SK-N-SH treated with all-trans-retinoic acid at 6 μM for 48 hours (cell line): ENCODE results near the gene ADORA1.

Experiments used
- ARNTL ChIP-seq: fragments of 450-650 bp; formaldehyde crosslinking; IDR thresholded peaks from 2 replicates; pipeline ENCODE4 v1.5.0; 2020; ENCODE audit warnings: low read depth, mild to moderate bottlenecking, moderate library complexity, borderline replicate concordance
- BACH2 ChIP-seq: fragments of 250-450 bp; sonication (Bioruptor Pico); IDR thresholded peaks from 2 replicates; pipeline ENCODE4 v1.9.0; 2021; ENCODE audit warnings: mild to moderate bottlenecking, borderline replicate concordance
- CSRNP3 ChIP-seq: fragments of 250-450 bp; sonication (Bioruptor Pico); IDR thresholded peaks from 2 replicates; pipeline ENCODE4 v1.5.1; 2021; ENCODE audit warnings: mild to moderate bottlenecking, moderate library complexity
- ESRRG ChIP-seq: fragments of 250-450 bp; sonication (Bioruptor Pico); IDR thresholded peaks from 2 replicates; pipeline ENCODE4 v1.6.1; 2021; ENCODE audit warnings: mild to moderate bottlenecking
- GLIS3 ChIP-seq: fragments of 250-450 bp; sonication (Bioruptor Pico); IDR thresholded peaks from 2 replicates; pipeline ENCODE4 v1.5.0; 2020; ENCODE audit warnings: mild to moderate bottlenecking, moderate library complexity
- ISL1 ChIP-seq: fragments of 250-450 bp; sonication (Bioruptor Pico); IDR thresholded peaks from 2 replicates; pipeline ENCODE4 v2.1.2; 2022; ENCODE audit warnings: mild to moderate bottlenecking, moderate library complexity
- OSR1 ChIP-seq: fragments of 250-450 bp; sonication (Bioruptor Pico); IDR thresholded peaks from 2 replicates; pipeline ENCODE4 v1.8.0; 2022; ENCODE audit warnings: moderate library complexity, mild to moderate bottlenecking, inconsistent platforms
- RARB ChIP-seq: fragments of 250-450 bp; sonication (Bioruptor Pico); IDR thresholded peaks from 2 replicates; pipeline ENCODE4 v1.8.0; 2021; ENCODE audit warnings: mild to moderate bottlenecking, moderate library complexity
- TCF4 ChIP-seq: fragments of 250-450 bp; sonication (Bioruptor Pico); IDR thresholded peaks from 2 replicates; pipeline ENCODE4 v1.8.0; 2021; ENCODE audit warnings: mild to moderate bottlenecking, moderate library complexity, borderline replicate concordance
- ZC3H10 ChIP-seq: fragments of 250-450 bp; sonication (Bioruptor Pico); IDR thresholded peaks from 2 replicates; pipeline ENCODE4 v1.5.1; 2021; ENCODE audit warnings: mild to moderate bottlenecking, moderate library complexity
- ZFP3 ChIP-seq: fragments of 250-450 bp; sonication (Bioruptor Pico); IDR thresholded peaks from 2 replicates; pipeline ENCODE4 v1.5.0; 2020; ENCODE audit warnings: mild to moderate bottlenecking, moderate library complexity
- TF ChIP-seq, protein P1 (sequence below): fragments of 250-450 bp; sonication (Bioruptor Pico); IDR thresholded peaks from 2 replicates; pipeline ENCODE4 v1.8.0; 2020; ENCODE audit warnings: mild to moderate bottlenecking, moderate library complexity, borderline replicate concordance

DNA sequence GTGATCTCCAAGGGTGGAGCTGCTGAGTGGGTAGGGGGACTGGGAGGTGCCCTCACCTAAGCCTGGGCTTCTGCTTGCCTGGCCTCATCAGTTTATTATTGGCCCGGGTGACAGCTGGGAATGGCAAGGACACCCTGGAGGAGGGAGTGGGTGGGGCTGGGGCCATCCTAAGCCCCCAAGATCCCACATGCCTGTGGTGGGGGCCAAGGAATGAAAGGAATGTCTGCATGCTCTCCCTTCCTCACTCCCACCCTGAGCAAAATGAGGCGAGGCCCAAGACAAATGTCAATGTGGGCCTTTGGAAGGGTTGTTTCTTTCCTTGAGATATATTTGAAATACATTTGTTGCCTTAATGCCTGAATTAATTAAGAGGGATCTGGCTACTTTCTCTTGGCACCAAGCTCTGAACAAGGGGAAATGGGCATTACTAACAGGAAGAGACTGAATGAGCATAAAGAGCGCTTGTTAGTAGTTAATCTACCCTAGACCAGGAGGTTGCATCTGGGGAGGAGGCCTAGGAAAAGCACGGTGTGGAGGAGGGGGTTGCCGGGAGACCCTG is 78.7 kb downstream of the ADORA1 start:
- no peak for TF ChIP-seq ZC3H10 (CRISPR knock-in tag)
- TF ChIP-seq BACH2 (CRISPR knock-in tag): no peak
- TF ChIP-seq ISL1 (CRISPR knock-in tag): no peak
- no peak for TF ChIP-seq TCF4 (CRISPR knock-in tag)
- no peak for TF ChIP-seq ESRRG (CRISPR knock-in tag)
- TF ChIP-seq OSR1: no peak
- no peak for TF ChIP-seq GLIS3 (CRISPR knock-in tag)
- TF ChIP-seq ARNTL (CRISPR knock-in tag): no peak
- TF ChIP-seq RARB (CRISPR knock-in tag): no peak
- TF ChIP-seq, protein P1, sequence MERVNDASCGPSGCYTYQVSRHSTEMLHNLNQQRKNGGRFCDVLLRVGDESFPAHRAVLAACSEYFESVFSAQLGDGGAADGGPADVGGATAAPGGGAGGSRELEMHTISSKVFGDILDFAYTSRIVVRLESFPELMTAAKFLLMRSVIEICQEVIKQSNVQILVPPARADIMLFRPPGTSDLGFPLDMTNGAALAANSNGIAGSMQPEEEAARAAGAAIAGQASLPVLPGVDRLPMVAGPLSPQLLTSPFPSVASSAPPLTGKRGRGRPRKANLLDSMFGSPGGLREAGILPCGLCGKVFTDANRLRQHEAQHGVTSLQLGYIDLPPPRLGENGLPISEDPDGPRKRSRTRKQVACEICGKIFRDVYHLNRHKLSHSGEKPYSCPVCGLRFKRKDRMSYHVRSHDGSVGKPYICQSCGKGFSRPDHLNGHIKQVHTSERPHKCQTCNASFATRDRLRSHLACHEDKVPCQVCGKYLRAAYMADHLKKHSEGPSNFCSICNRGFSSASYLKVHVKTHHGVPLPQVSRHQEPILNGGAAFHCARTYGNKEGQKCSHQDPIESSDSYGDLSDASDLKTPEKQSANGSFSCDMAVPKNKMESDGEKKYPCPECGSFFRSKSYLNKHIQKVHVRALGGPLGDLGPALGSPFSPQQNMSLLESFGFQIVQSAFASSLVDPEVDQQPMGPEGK (CRISPR knock-in tag): no peak
- TF ChIP-seq CSRNP3 (CRISPR knock-in tag): no peak
- no peak for TF ChIP-seq ZFP3 (CRISPR knock-in tag)
